ENCODE results near the gene CD96. TPM values are rescaled to one million over a fixed set of nuclear protein-coding genes. Genes with fewer than 3 reads are reported as not detected.

The CD96 gene
- 1 to 10 TPM; 3.8 to 5.0 (median 4.2) TPM for total RNA-seq

DNA sequence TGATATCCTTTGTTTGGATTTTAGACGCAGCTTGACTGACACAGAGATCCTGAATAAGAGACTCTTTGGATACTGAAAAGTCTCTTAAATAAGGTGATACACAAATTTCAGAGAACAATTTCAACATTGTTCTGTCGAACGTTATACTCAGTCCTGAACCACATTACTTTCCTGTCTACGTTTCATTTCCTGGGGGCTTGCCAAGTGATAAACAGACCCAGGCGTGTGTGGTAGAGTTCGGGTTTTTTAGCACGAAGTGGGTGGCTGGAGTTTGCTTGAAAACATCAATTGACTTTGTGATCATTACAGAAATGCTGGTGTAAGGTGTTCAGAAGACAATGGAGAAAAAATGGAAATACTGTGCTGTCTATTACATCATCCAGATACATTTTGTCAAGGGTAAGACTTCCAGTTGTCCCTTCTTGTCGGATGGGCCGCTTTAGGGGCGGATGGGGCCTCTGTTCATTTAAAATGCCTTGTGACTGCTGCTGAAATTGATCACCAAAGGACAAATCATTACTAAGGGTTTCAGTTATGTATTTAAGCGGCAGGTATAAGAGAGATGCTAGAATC lies at the start of gene CD96:
TSS of gene CD96 (plus strand) at position 287 of the 573 bp plus-strand sequence. CDS start at position 339, 52 bp downstream.
- TF ChIP-seq CTCF (IDR thresholded peaks at IDR 0.05) = no peak
- no peak for ATAC-seq (ENCODE audit: low FRiP score)
- DNase-seq (ENCODE audit: low spot score) = no peak

DNA sequence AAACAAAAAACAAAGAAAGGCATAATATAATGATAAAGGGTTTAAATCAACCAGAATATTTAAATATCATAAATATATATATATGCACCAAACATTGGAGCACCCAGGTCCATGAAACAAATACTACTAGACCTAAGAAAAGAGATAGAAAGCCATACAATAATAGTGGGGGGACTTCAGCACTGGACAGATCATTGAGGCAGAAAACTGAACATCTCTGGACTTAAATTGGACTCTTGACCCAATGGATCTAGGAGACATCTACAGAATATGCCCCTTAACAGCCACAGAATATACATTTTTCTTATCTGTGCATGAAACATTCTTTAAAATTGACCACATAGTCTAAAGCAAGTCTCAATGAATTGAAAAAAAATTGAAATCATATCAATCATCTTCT lies 48.7 kb upstream of the CD96 start:
- DNase-seq (ENCODE audit: low spot score) = no peak
- TF ChIP-seq CTCF (IDR thresholded peaks at IDR 0.05) = no peak
- no peak for ATAC-seq (ENCODE audit: low FRiP score)

DNA sequence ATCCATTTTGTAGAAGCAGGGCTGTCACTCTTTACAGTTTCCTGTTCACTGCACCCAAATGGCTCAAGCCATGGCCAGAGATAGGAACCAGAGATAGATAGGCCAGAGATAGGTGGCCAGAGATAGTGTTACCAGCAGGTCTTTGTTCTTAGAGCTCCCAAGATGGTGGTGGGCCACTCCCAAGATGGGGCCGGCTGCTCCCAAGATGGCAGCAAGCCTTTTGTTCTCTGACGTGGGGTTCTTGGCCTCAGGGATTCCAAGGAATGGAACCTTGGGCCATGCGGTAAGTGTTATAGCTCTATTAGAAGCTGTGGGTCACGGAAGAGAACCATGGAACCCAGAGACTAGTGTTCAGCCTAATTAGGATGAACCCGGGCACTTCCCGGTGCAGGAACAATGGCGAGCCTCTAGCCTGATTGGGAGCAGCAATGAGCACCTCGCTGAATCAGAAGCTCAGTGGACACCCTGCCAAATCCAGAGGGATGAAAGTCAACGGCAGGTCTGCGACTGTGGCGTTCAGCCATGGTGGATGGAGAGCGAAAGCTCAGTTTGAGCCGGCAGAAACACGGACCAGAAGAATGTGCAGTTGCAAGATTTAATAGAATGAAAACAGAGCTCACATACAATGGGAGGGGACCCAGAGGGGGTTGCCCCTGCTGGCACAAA lies 45.0 kb upstream of the CD96 start:
- ATAC-seq (ENCODE audit: low FRiP score) (no peak), DNase-seq (ENCODE audit: low spot score) (no peak)
- no peak for TF ChIP-seq CTCF (IDR thresholded peaks at IDR 0.05)

DNA sequence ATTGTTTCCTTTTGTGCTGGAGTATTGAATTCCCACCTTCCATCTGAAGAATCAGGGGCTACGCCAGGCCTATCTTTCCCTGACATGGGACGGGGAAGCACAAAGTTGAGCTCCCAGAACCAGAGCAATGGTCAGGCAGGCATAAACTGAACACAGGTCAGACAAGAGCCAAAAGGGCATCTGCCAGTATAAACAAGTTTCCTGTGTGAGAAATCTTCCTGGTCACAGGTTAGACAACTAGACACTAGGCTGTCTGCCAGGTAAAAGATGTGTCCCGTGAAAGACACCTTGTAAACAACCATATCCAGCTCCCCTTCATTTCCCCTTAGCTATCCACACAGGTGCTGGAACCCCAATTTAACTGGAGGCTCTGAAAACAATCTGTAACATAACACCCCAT lies 44.0 kb upstream of the CD96 start:
- no peak for TF ChIP-seq CTCF (IDR thresholded peaks at IDR 0.05)
- ATAC-seq (ENCODE audit: low FRiP score) (no peak), DNase-seq (ENCODE audit: low spot score) (no peak)

DNA sequence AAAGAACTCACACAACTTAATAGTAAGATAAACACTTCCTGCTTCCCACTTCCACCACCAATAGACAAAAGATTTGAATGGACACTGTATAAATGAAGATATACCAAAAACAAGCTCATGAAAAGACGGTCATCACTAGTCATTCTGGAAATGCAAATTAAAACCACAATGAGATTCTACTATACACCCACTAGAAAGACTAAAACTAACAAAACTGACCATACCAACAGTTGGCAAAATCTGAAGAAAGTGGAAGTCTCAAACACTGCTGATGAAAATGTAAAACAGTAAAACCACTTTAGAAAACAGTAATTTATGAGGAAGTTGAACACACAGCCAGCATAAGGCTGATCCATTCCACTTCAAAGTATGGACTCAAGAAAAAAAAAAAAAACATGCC lies 35.6 kb upstream of the CD96 start:
- no peak for TF ChIP-seq CTCF (IDR thresholded peaks at IDR 0.05)
- ATAC-seq (ENCODE audit: low FRiP score) (no peak), DNase-seq (ENCODE audit: low spot score) (no peak)

DNA sequence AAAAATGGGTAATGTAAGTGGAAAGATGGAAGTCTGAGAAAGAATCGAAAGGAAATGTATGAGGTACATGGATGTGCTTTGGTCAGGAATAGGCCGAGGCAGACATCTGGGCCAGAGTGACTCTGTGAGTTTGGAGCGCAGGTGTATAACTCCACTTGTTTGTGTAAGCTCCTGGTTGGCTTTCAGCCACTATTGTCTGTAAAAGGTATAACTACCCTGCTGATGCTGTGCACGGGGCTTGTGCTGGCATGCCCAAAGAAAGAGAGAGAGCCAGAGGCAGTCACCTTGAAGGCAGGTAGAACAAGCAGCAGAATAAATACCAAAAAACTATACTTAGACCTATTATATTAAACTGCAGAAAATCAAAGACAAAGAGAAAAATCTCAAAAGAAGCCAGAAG lies 32.7 kb upstream of the CD96 start:
- no peak for ATAC-seq (ENCODE audit: low FRiP score)
- no peak for DNase-seq (ENCODE audit: low spot score)
- no peak for TF ChIP-seq CTCF (IDR thresholded peaks at IDR 0.05)

- no peak for DNase-seq (ENCODE audit: low spot score)
- ATAC-seq (ENCODE audit: low FRiP score) = no peak
- TF ChIP-seq CTCF (IDR thresholded peaks at IDR 0.05) = no peak
These were observed 24.2 kb upstream of the CD96 start for GRCh38 chr3:111517801-111518200.
